HG03342 (cell line): ENCODE data around the gene SORCS2.

Experiments
- ATAC-seq: cut with Tn5 transposase; IDR thresholded peaks from one replicate; pipeline ENCODE4 v1.9.1; 2021; ENCODE audit warnings: mild to moderate bottlenecking, moderate library complexity; ENCODE audit not compliant: unreplicated experiment

Gene SORCS2

DNA sequence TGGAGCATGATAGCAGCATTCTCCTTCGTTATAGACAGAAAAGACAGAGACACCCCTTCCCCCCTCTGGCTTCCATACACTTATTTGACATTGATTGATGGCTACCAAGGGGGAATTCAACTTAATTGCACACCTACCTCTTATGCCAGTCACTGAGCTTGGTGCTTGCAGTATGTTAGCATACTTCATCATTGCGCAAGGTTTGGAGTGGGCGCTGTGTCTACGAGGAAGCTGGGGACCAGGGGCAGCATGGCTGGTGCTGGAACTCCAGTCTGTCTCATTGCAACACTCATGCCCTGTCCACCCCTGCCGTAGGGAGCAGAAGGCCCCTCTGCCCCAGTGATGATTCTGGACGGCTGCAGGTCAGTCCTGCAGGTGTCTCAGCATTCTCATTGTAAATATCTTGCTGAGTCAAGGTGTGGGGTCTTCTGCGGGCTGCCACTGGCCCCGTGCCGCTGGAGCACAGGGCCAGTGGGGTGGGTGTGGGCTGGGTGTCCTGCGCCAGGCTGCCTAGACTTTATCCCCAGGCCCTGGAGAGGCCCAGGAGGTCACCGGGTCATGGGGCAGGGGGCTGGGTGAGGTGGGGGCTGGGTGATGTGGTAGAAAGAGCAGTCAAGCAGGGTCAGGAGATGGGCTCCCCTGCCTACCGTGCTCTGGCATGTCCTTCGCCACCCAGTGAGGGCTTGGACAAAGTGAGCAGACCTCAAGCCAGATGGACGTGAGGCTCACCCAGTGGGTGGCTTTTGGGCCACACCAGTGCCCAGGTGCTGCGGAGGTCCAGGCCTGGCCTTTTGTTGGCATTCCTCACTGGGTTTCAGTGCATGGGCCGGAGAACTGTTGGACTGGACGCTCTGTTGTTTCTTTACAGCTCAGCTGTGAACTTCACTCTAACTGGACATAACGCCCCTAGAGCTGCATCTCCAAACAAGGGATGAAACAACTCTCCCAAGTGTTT, 156.9 kb downstream of the SORCS2 start:
- no peak for ATAC-seq

DNA sequence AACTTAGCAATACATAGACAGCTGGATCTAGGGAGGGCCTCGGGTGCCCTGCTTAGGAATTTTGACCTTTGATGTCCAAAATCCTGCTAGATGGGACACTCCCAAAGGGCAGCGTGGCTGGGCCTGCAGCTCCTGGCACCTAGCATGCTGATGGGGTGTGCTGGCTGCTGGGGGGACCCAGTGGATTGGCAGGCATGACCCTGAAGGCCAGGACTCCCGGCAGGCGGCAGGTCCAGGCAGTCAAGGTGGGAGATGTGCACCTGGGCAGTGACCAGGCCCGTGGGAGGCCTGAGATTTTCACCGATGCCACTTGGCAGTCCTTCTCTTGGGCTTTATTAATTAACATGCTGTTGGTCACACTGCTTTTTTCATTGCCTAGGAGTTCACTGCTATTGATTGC, 158.1 kb downstream of the SORCS2 start:
- ATAC-seq, result no peak

DNA sequence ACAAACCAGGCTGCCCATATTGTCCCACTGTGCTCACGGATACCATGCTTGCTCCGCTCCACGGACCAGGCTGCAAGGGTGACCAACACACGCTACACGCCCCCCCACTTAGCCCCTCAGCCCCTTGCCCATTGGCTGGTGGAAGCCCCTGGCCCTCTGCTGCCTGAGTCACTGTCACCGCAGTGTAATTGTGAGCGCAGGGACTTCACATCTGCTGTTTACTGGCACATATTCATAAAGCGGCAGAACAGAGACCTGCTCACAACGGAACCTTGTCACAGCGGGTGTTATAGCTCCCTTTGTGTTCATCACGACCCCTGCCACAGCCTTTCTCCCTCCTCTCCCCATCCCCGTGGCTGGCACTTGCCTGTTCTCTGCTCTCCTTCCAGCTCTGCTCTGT, 158.7 kb downstream of the SORCS2 start:
- ATAC-seq, result no peak

DNA sequence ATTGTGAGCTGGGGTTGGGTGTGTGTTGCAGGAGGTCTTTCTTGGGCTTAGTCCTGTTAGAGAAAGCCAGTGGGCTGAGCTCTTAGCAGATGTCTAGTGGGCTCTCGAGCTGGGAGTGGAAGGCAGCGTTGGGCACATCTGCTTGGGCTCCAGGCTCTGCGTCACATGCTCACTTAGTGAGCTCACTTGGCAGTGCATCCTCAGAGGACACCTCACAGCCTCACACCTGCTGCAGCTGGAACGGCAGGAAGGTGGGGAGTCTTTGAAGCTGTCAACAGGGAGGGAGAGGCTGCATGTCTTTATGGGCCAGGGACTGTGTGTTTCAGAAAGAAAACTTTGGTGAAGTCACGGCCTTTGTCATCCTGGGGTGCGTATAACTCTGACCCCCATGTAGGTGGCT, 160.1 kb downstream of the SORCS2 start:
- no peak for ATAC-seq

DNA sequence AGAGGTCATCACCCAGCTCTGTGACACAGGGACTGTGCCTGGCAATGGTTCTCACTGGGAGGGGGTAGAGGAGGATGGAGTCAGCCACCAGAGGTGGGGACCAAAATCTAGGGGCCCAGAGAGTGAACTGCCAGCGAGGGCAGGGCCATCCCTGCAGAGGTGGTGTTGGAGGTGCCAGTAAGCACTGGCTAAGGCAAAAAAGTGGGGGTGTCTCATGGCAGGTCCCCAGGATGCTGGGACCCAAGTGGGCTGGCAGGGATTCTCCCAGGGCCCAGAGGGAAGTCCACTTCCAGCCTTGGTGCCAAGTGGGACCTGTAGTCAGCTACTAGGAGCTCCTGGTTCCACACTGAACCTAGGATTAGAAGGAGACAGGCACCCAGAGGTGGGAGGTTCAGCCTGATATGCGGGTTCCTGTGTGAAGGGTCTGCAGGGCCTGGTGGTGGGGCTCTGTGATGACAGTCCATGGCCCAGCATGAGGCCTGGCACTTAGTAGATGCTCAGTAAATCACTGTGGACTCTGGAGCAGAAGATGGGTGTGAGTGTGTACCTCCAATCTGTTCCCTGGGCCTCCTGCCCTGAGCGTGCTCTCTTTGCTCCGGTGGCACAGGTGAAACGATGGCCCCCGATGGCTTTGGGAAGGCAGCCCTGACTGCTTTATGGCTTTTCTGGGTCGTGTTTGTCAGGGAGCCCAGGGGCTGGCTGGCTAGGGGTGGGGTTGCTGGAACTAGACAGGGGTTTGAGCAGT, 160.9 kb downstream of the SORCS2 start:
- ATAC-seq, result no peak

DNA sequence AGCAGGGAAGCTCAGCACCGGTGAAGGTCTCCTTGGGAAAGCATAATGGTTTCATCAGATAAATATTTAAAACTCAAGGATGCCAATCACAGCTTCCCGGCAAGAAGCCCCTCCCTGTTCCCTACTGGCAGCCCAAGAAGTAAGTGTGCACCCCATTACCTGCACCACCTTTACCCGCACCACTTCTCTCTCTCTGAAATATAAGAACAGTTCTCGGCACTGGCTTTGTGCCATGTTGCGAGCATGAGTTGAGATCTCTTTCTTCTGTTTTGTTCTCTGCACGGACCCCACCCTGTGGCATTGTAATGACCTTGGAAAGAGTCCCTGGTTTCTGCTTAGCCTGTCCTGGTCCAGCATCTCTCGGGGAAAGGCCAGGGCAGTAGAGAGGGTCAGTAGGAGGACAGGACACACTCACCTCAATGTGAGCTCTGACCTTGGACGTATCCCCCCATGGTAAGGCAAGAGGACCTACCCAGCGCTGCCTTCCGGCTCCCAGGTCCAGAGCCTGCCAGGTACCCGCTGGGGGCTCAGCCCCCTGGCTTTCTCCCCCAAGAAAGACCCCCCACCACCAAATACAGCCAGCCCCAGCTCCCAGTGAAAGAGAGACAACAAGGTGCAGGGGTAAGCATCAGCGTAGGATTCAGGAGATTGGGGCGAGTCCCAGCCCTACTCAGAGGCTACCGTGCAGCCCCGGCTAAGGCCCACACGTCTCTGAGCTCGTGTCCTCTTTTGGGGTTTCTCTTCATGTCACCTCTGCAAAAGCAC, 161.7 kb downstream of the SORCS2 start:
- no peak for ATAC-seq

DNA sequence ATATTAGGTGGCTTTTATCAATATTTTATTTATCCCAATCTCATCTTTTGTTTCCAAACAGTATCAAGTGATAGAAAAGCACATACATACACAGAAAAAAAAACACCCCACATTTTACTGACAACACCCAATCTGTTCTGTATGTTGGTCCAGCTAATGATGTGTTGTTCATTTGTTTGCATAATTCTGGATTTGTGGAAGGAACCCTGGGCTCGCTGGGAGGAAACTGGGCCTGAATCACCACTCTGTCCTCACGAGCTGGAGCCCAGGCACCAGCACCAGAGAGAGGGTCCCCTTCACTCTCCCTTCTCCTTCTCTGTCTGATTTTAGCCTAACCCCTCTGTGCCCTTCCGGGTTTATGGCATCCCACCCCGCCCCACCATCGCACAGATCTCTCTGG, 162.6 kb downstream of the SORCS2 start:
- ATAC-seq, result no peak

DNA sequence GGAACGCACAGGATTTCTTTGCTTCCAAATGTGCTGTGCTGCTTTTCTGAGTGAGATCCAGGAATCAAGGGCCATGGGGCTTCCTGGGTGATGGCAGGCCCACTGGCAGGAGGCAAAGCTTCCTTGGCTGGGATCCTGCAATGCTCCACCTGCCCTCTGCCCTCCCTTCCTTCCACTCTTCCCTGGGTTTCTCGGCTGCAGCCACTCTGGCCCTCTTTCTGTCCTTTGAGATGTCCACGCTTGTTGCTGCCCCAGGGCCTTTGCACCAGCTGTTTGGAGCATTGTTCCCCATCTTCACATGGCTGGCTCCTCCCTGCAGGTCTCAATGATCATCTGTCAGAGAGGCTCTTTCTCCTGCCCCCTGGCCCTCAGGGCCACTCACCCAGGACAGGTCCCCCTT, 163.5 kb downstream of the SORCS2 start:
- ATAC-seq, result no peak

DNA sequence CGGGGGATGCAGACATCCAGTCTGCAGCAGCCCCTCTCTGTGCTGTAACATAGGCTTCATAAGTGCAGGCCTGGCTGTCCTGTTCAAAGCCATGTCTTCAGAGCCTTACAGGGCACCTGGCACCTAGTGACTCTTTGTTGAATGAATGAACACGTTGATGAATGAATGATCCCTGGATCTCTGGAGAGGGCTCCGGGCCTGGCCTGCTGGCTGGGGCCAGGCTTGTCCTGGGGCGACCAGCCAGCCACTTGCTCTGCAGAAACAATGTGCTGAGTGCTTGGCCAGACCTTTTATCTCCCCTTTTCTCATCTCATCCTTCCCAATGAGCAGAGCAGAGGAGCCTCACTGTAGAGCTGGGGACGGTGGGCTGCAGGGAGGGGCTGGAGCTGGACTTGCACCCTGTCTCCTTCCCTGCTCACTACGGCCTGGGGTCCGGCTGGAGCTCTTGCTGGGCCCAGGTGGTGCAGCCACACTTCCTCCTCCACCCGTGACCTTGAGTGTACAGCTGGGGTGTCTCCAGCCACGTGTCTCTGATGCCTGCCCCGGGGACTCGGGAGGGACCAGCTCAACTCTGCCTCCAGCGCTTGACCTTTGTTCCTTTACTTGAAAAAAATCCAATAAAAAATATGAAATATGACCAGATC, 164.5 kb downstream of the SORCS2 start:
- no peak for ATAC-seq

DNA sequence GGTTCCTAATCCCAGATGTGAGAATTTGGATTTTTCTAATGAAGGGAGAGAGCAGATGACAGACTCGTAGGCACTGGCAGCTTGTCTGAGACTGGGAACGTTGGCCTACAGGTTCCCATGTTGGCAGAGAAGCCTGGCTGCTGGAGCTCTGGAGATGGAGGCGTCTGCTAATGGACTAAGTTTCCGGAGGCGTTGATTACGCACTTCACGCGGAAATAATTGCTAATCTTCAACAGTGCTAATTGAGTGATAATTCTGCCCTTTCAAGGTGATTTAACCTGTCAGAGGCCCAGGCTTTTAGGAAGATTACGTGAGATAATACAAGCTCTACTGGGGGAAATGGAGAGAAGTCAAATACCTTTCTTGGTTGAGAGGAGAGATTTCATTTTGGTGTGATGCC, 165.0 kb downstream of the SORCS2 start:
- no peak for ATAC-seq

DNA sequence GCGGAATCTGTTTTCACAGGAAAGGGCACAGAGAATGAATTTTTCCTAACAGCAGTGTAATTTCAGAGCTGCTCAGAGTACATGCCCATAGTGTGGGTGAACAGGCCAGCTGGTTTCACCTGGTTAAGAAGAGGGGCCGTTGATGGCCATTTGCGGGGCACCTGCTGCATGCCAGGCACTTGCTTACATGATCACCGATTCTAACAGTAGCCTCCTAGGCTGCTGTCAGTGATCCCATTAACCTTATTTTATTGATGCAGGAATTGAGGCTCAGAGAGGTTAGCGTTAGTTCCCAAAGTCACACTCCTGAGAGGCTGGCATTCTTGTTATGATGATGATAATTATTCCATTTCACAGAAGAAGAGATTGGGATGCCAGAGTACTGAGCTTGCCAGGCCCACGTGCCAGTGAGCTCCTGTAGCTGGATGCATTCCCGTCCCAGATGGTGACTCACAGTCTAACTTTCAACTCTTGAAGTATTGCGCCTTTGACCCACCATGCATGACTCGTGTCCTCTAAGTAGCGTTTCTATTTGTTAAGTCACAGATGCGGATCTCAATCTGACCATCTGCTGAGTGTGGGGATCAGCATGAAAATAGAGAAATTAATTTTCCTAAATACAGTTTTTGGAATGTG, 165.9 kb downstream of the SORCS2 start:
- ATAC-seq, result no peak

DNA sequence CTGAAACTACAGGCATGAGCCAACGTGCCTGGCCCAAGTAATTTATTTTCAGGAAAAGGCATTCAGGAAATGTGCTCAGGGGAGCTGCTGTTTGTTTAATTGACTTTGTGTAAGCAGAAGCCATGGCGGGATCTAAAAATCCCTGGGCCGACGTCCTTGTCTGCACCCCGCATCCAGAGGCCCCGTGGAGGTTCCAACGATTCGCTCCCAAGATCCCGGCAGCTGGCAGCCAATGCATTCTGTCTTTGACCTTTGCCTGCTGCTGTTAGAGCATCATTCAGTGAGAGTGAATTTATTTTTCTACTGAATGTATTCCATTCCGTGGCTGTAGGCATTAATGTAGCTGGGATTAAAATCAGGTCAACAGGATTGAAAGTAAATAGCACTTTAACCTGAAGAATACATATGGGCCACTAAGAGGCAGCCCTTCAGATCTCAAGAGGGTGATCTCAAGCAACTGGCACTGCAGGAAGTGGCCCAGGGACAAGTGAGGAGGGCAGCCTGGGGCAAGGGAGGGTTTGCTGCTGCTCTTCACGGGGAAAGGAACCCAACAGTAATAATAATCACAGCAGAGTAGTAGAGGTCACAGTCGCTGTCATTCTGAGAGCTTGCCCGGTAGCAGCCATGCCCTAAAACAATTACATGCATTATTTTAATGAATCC, 167.2 kb downstream of the SORCS2 start:
- no peak for ATAC-seq

DNA sequence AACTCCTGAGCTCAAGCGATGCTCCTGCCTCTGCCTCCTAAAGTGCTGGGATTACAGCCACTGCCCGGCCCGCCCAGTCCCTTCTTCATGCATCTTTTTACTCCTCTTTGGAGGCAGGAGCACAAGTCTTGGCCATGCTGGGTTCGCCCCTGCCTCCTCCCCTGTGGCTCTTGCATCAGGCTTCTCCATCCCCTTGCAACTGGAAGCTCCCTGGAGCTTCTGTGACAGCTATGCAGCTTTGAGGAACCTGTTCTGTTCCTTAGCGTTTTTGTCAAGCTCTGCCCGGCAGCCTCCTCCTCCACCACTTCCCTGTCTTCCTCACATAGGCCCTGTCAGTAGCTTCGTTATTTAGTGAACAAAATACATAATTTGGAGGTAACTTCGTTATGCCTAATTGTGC, 168.5 kb downstream of the SORCS2 start:
- no peak for ATAC-seq

DNA sequence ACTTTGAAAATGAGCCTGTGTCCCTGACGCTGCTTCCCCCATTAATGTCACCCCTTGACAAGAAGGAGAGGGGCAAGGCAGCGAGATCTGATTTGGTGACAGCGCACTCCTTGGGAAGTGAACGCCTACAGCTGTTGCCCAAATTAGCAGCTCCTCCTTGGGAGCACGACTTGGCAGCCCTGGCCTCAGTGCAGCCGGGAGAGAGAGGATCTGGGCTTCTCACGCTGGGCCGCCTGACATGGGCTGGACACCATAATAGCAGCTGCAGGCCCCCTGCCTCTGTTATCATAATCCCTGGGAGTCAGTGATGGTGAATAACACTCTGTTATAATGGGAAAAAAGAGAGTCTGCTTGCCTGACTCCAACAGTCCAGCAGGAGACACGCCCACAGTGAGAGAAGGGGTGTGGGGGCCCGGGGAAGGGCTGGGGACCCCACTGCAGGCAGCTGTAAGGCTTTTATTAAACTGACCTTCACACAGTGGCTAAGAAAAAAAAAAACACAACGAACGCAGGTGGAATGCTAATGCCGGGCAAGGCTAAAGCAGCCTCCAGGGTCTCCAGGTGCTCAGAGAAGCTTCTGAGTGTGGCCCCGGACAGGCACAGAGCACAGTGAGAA, 169.1 kb downstream of the SORCS2 start:
- no peak for ATAC-seq

DNA sequence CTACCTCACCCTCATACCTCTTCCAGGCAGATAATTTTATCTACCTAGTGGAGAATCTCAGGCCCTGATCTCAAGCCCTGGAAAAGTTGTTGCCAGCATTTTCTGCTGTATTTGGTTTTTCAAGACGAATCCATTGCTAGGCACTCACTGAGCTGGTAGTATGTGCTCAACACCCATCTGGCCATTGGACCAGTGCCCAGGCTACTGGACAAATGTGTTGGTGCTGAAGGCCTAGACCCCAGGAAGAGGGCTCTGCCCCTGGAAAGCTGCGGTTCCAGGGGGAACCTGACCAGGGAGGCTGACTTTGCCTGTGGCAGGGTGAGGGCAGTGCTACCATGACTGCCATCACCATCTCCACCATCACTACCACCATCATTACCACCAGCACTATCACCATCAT, 170.0 kb downstream of the SORCS2 start:
- ATAC-seq, result no peak

DNA sequence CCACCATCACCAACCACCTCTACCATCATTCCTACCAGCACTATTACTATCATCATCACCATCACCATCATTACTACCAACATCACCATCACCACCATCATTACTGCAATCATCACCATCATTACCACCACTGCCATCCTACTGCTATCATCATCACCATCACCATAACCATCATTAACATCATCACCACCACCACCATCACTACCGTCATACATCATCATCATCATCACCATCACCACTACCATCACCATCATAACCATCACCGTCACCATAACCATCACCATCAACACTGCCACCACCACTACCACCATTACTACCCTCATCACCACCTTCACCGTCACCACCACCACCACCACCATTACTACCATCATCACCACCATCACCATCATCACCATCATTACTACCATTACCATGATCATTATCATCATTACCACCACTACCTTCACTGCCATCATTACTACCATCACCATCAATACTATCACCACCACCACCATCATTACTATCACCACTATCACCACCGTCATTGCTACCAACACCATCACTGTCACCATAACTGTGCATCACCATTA, 170.6 kb downstream of the SORCS2 start:
- ATAC-seq, result no peak

DNA sequence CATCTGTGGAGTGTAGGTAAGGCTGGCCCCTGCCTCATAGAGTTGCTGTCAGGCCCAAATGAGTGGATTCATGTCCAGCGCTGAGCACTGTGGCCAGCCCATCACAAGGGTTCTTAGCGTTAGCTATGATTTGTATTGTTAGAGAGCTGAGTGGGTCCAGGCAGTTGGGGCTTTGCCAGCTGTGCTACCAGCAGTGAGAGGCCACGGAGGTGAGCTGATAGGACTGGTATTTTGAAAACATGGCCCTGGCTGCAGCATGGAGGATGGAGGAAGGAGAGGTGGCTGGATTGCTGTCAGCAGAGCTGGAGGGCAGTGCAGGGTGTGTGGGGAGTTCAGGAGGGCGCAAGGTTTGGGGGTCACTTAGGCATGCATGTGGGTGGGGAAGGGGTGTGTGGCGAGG, 172.6 kb downstream of the SORCS2 start:
- no peak for ATAC-seq

DNA sequence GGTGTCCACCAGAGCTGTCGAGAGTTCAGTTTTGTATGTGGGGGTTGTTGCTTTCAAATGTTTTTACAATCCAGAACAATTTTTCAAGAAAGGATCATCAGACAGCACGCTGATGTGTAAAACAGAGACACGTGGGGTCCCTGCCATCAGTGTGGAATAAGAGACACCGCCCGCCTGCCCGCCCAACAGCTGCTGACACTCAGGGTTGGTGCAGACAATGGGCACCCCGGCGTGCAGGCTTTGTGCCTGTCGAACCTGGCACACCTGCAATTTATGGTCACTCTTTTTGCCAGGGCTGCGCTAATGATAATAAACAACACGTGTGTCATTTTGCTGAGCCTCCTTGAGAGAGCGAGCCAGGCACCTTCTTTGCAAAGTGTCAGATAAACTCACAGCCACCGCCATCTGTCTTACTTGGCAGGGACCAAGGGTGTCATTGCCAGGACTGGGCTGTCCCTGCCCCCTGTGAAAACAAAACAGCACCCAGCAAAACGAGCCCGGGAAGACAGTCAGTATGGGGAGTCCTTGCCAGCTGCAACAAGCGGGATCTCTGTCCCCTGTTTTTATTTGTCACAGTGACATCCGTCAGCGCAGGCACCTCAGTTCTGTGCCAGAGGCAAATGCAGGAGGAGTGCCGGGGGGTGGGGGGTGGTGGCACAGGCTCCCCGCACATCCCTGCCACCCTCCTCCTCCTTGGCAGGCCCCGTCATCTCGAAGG, 173.3 kb downstream of the SORCS2 start:
- ATAC-seq, result no peak
